HG03108 (cell line): ENCODE results near the gene CADPS.

ENCODE experiments used
- ATAC-seq: cut with Tn5 transposase; IDR thresholded peaks from one replicate; pipeline ENCODE4 v1.9.1; 2021; ENCODE audit warnings: moderate library complexity; ENCODE audit not compliant: unreplicated experiment

CADPS gene

GRCh38 chr3:62874711-62875557 lies at the start of gene CADPS:
CADPS (minus strand) TSS chr3:62875416; CDS start chr3:62875029, 387 bp downstream.
- no peak for ATAC-seq

- ATAC-seq = no peak
Observed at GRCh38 chr3:62923066-62923465, 47.9 kb upstream of the CADPS start.

GRCh38 chr3:62922326-62922725 lies 47.1 kb upstream of the CADPS start:
- ATAC-seq = no peak

GRCh38 chr3:62920466-62920784 lies 45.2 kb upstream of the CADPS start:
- ATAC-seq = no peak

GRCh38 chr3:62919784-62920465 lies 44.7 kb upstream of the CADPS start:
- ATAC-seq = no peak

GRCh38 chr3:62918777-62919176 lies 43.6 kb upstream of the CADPS start:
- ATAC-seq = no peak

GRCh38 chr3:62918131-62918530 lies 42.9 kb upstream of the CADPS start:
- no peak for ATAC-seq

- no peak for ATAC-seq
Observed at GRCh38 chr3:62911526-62911925, 36.3 kb upstream of the CADPS start.

GRCh38 chr3:62905331-62905730 lies 30.1 kb upstream of the CADPS start:
- no peak for ATAC-seq

GRCh38 chr3:62898530-62899496 lies 23.6 kb upstream of the CADPS start:
- no peak for ATAC-seq

GRCh38 chr3:62895901-62896300 lies 20.7 kb upstream of the CADPS start:
- no peak for ATAC-seq

GRCh38 chr3:62892951-62893350 lies 17.7 kb upstream of the CADPS start:
- ATAC-seq = no peak

- no peak for ATAC-seq
Observed at GRCh38 chr3:62892045-62892444, 16.8 kb upstream of the CADPS start.

GRCh38 chr3:62888778-62889177 lies 13.6 kb upstream of the CADPS start:
- no peak for ATAC-seq

- ATAC-seq = no peak
Observed at GRCh38 chr3:62888180-62888579, 13.0 kb upstream of the CADPS start.

- ATAC-seq = no peak
Observed at GRCh38 chr3:62885136-62885535, 9.9 kb upstream of the CADPS start.

- ATAC-seq = no peak
Observed at GRCh38 chr3:62884096-62884870, 9.1 kb upstream of the CADPS start.

GRCh38 chr3:62882676-62883200 lies 7.5 kb upstream of the CADPS start:
- no peak for ATAC-seq

- ATAC-seq = no peak
Observed at GRCh38 chr3:62876064-62876463, 848 bp upstream of the CADPS start.

GRCh38 chr3:62875558-62876002 lies 364 bp upstream of the CADPS start:
- no peak for ATAC-seq
